ENCODE measurements around the gene GNAQ.
"Not testable (repeated sequence)": the region's sequence is repeated elsewhere in the genome, so short reads cannot be mapped to it uniquely, and the experiment has no call there.

The GNAQ gene

DNA sequence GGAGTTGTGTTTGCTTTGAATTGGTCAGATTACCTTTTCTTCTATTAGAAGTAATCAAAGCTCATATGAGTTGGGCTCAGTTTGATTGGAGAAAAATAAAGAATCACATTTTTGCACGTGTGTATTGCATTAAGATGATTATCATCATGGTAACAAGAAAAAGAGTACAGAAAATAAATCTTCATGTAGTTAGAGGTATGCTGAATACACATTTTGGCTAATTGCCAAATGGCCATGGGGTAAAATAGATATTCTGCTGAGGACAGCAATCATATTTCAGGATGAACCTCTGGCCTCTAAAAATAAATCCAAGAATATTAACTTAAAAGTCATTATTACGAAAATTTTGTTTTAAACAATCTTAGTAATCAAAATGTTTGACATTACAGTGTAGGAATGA is 38.9 kb upstream of the GNAQ start:
- TF ChIP-seq, protein P1, sequence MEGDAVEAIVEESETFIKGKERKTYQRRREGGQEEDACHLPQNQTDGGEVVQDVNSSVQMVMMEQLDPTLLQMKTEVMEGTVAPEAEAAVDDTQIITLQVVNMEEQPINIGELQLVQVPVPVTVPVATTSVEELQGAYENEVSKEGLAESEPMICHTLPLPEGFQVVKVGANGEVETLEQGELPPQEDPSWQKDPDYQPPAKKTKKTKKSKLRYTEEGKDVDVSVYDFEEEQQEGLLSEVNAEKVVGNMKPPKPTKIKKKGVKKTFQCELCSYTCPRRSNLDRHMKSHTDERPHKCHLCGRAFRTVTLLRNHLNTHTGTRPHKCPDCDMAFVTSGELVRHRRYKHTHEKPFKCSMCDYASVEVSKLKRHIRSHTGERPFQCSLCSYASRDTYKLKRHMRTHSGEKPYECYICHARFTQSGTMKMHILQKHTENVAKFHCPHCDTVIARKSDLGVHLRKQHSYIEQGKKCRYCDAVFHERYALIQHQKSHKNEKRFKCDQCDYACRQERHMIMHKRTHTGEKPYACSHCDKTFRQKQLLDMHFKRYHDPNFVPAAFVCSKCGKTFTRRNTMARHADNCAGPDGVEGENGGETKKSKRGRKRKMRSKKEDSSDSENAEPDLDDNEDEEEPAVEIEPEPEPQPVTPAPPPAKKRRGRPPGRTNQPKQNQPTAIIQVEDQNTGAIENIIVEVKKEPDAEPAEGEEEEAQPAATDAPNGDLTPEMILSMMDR (IDR thresholded peaks at IDR 0.05): no peak
- Histone ChIP-seq H3K4me2 (ENCODE audit: low read length) (no peak overlapping the region), H2AFZ (no peak overlapping the region), H3K27me3 (ENCODE audit: control insufficient read depth, insufficient read depth, low read length) (no peaks in the 10 kb centered on the region), H3K79me2 (no peaks in the 10 kb centered on the region), H3K4me3 (ENCODE audit: low read depth, low read length) (no peak overlapping the region), H3K36me3 (ENCODE audit: control insufficient read depth, insufficient read depth, low read length) (no peaks in the 10 kb centered on the region), H3K27ac (no peak overlapping the region), H3K9me3 (ENCODE audit: control insufficient read depth, low read length) (no peaks in the 10 kb centered on the region), H3K9ac (no peak overlapping the region), H3K4me1 (no peaks in the 10 kb centered on the region)

DNA sequence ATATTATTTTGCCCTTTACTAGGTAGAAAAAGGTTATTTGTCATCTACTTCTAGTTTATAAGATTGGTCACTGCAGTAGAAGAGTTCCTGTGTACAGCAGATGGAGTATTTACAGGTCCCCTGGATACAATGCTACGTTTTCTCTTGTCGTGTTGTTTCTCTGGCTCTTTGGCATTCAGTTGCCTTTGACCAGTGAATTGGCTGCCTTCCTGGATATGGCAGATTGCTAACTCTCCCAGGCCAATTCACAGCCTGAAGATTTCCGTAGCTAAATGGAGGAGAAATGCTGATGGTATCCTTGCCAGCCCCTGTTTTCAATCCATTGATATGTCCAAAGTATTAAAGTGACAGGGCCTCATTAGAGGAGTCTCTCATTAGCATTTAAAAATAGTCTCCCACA is 32.5 kb upstream of the GNAQ start:
- Histone ChIP-seq H3K9me3 (ENCODE audit: control insufficient read depth, low read length) (no peaks in the 10 kb centered on the region), H3K79me2 (no peaks in the 10 kb centered on the region), H3K9ac (no peak overlapping the region), H3K36me3 (ENCODE audit: control insufficient read depth, insufficient read depth, low read length) (no peaks in the 10 kb centered on the region), H3K4me2 (ENCODE audit: low read length) (no peak overlapping the region), H3K27ac (no peak overlapping the region), H3K4me3 (ENCODE audit: low read depth, low read length) (no peak overlapping the region), H3K27me3 (ENCODE audit: control insufficient read depth, insufficient read depth, low read length) (no peaks in the 10 kb centered on the region), H3K4me1 (no peaks in the 10 kb centered on the region), H2AFZ (no peak overlapping the region)
- TF ChIP-seq, protein P1 (IDR thresholded peaks at IDR 0.05): no peak

DNA sequence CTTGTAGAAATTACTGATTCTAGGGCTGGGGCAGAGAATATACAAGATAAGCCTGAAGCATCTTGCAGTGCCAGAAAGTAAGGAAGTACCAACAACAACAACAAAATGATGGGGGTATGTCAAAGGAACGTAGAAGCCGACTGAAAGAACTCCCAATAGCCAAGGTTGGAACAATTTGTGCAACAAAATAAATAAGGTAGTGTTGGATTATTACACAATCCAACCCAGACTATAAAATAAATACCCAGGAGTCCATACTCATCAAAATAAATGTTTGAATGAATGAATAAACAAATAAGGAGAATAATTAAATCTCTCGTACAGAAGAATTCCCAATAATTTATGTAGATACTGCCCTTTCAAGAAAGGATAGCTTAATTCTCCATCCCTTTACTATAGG is 31.1 kb upstream of the GNAQ start:
- TF ChIP-seq, protein P1 (IDR thresholded peaks at IDR 0.05): no peak
- Histone ChIP-seq H3K4me1 (no peaks in the 10 kb centered on the region), H3K79me2 (no peaks in the 10 kb centered on the region), H3K36me3 (ENCODE audit: control insufficient read depth, insufficient read depth, low read length) (no peaks in the 10 kb centered on the region), H3K9ac (no peak overlapping the region), H2AFZ (no peak overlapping the region), H3K27me3 (ENCODE audit: control insufficient read depth, insufficient read depth, low read length) (no peaks in the 10 kb centered on the region), H3K4me2 (ENCODE audit: low read length) (no peak overlapping the region), H3K27ac (no peak overlapping the region), H3K9me3 (ENCODE audit: control insufficient read depth, low read length) (no peaks in the 10 kb centered on the region), H3K4me3 (ENCODE audit: low read depth, low read length) (no peak overlapping the region)

DNA sequence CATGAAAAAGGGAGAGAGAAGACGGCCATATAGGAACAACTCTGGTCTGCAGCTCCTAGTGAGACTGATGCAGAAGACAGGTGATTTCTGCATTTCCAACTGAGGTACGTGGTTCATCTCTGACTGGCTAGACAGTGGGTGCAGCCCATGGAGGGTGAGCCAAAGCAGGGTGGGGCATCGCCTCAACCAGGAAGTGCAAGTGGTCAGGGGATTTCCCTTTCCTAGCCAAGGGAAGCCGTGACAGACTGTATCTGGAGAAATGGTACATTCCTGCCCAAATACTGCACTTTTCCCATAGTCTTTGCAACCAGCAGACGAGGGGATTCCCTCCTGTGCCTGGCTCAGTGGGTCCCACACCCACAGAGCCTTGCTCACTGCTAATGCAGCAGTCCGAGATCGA is 22.6 kb upstream of the GNAQ start:
- not testable (repeated sequence) for H3K79me2 ChIP-seq; H3K27me3 ChIP-seq (ENCODE audit: control insufficient read depth, insufficient read depth, low read length); H3K4me3 ChIP-seq (ENCODE audit: low read depth, low read length); H3K4me2 ChIP-seq (ENCODE audit: low read length); H3K9ac ChIP-seq; H3K27ac ChIP-seq; H2AFZ ChIP-seq; H3K9me3 ChIP-seq (ENCODE audit: control insufficient read depth, low read length); H3K4me1 ChIP-seq; H3K36me3 ChIP-seq (ENCODE audit: control insufficient read depth, insufficient read depth, low read length)

DNA sequence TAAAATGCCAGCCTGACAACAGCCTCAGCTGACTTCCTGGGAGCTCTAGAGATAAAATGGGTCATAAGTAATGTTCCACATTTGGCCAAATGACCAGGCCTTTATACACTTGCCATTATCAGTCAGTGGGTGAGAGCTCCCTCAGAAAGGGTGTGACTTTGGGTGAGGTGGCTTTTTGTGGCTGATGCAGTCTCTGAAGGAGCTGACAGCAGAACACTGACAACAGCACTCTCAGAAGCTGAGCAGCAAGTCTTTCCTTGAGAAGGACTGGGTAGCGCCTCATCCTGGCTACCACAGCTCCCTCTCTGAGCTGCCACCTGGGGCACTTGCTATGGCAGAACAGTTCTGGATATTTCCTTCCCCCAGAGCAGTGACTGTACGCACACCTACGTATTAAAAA is 22.0 kb upstream of the GNAQ start:
- no peaks in the 10 kb centered on the region for H3K79me2 ChIP-seq
- no peak overlapping the region for H3K9ac ChIP-seq
- TF ChIP-seq, protein P1 (IDR thresholded peaks at IDR 0.05): no peak
- no peak overlapping the region for H3K4me3 ChIP-seq (ENCODE audit: low read depth, low read length)
- H3K36me3 ChIP-seq (ENCODE audit: control insufficient read depth, insufficient read depth, low read length): no peaks in the 10 kb centered on the region
- no peak overlapping the region for H3K27ac ChIP-seq
- H3K4me2 ChIP-seq (ENCODE audit: low read length): no peak overlapping the region
- no peak overlapping the region for H2AFZ ChIP-seq
- no peaks in the 10 kb centered on the region for H3K4me1 ChIP-seq
- H3K27me3 ChIP-seq (ENCODE audit: control insufficient read depth, insufficient read depth, low read length): no peaks in the 10 kb centered on the region
- H3K9me3 ChIP-seq (ENCODE audit: control insufficient read depth, low read length): no peaks in the 10 kb centered on the region
